ENCODE data around the gene FSIP2. TPM values are rescaled to one million over a fixed set of nuclear protein-coding genes. Genes with fewer than 3 reads are reported as not detected.

The FSIP2 gene
- total and polyA plus RNA-seq, 2 of the 8 experiments (the other 6 are each of a cell fraction or from before 2014, with no cell fraction given) = 0.47 to 1.4 TPM

- no peak overlapping the region for H3K14ac ChIP-seq (ENCODE audit: insufficient read length)
- no peak overlapping the region for H4K8ac ChIP-seq (ENCODE audit: extremely low read depth, insufficient read depth, low read length)
- H4K91ac ChIP-seq (replicated peaks; ENCODE audit: insufficient read length, low read length) = no peak overlapping the region
- no peak overlapping the region for H3K56ac ChIP-seq (replicated peaks; ENCODE audit: insufficient read length, low read depth, low read length)
- H3K79me2 ChIP-seq (ENCODE audit: control insufficient read depth in 1 of 2, insufficient read depth in 2 of 2, low read length in 2 of 2) = no peaks in the 10 kb centered on the region
- H3K18ac ChIP-seq (ENCODE audit: extremely low read depth, low read length) = no peak overlapping the region
- H2BK120ac ChIP-seq (replicated peaks; ENCODE audit: low read depth, low read length) = no peak overlapping the region
- POLR2A ChIA-PET (ENCODE audit: partially characterized antibody) = no interaction called here
- H3K79me1 ChIP-seq (ENCODE audit: low read depth, low read length) = no peaks in the 10 kb centered on the region
- no peak overlapping the region for H2AK5ac ChIP-seq (ENCODE audit: low read depth, low read length)
- H3K23me2 ChIP-seq (ENCODE audit: low read depth, low read length) = no peaks in the 10 kb centered on the region
- no peak overlapping the region for H3K4ac ChIP-seq (replicated peaks; ENCODE audit: insufficient read length, low read depth, low read length)
- H3K4me2 ChIP-seq (ENCODE audit: insufficient read depth in 1 of 2, low read depth in 2 of 2, low read length in 2 of 2) = no peak overlapping the region
- H3K9ac ChIP-seq (replicated peaks in 1 of 4; ENCODE audit: extremely low read depth in 1 of 4, low read depth in 3 of 4, low read length in 3 of 4) = no peak overlapping the region
- no peak overlapping the region for H3K4me3 ChIP-seq (ENCODE audit: extremely low read depth in 1 of 4, insufficient read depth in 2 of 4, low read depth in 3 of 4, low read length in 4 of 4)
- H2BK5ac ChIP-seq (ENCODE audit: low read depth, low read length) = no peak overlapping the region
- H3K23ac ChIP-seq (ENCODE audit: insufficient read length) = no peak overlapping the region
- no peak for TF ChIP-seq JUN (IDR thresholded peaks at IDR 0.05; ENCODE audit: low read depth, low read length)
- no peak for TF ChIP-seq TAF1 (IDR thresholded peaks at IDR 0.05; ENCODE audit: low read depth, low read length)
- no peak for TF ChIP-seq ATF3 (IDR thresholded peaks at IDR 0.05; ENCODE audit: insufficient read depth, low read depth, low read length)
- no peak for TF ChIP-seq TBP (IDR thresholded peaks at IDR 0.05; ENCODE audit: low read depth, low read length)
- TF ChIP-seq MAFK (IDR thresholded peaks at IDR 0.05; ENCODE audit: low read depth, low read length) = no peak
- TF ChIP-seq, protein P1, sequence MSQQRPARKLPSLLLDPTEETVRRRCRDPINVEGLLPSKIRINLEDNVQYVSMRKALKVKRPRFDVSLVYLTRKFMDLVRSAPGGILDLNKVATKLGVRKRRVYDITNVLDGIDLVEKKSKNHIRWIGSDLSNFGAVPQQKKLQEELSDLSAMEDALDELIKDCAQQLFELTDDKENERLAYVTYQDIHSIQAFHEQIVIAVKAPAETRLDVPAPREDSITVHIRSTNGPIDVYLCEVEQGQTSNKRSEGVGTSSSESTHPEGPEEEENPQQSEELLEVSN (IDR thresholded peaks at IDR 0.05) = no peak
- no peak for TF ChIP-seq BCL11A (IDR thresholded peaks at IDR 0.05; ENCODE audit: low read depth in 2 of 2, low read length in 2 of 2)
- no peak for TF ChIP-seq RBBP5 (IDR thresholded peaks at IDR 0.05; ENCODE audit: borderline replicate concordance, low read depth, low read length)
- TF ChIP-seq POLR2A (IDR thresholded peaks at IDR 0.05; ENCODE audit: control extremely low read depth in 1 of 2, low read depth in 2 of 2, low read length in 2 of 2) = no peak
- TF ChIP-seq SIX5 (IDR thresholded peaks at IDR 0.05; ENCODE audit: low read depth, low read length) = no peak
- no peak for TF ChIP-seq ZNF274 (IDR thresholded peaks at IDR 0.05; ENCODE audit: borderline replicate concordance, extremely low read depth, low read length)
- no peak for TF ChIP-seq SP1 (IDR thresholded peaks at IDR 0.05; ENCODE audit: low read depth, low read length)
- TF ChIP-seq JUND (IDR thresholded peaks at IDR 0.05; ENCODE audit: low read length) = no peak
- H2BK12ac ChIP-seq (ENCODE audit: low read depth, low read length) = no peak overlapping the region
- CTCF ChIA-PET (ENCODE audit: partially characterized antibody) = no interaction called here
- no peak for DNase-seq (ENCODE audit: low read depth in 1 of 2, low spot score in 2 of 2)
- FAIRE-seq = no peak
- H3K27ac ChIP-seq (ENCODE audit: low read depth, low read length) = no peak overlapping the region
- no peaks in the 10 kb centered on the region for H3K9me3 ChIP-seq (ENCODE audit: insufficient read depth in 2 of 2, low read depth in 1 of 2, low read length in 1 of 2)
- 0 out of 7 replicates have a peak, but pooled peaks cover 0 to under 1% (median 0%) of the 10 kb centered on the region in 4 experiments for H3K4me1 ChIP-seq (replicated peaks in 1 of 4; ENCODE audit: control insufficient read depth in 3 of 4, insufficient read depth in 4 of 4, low read length in 3 of 4)
- 92% methylated on average over 2 of the region's 2 CpGs; no CpG with 5 or more reads in 1 of the 2 experiments for WGBS, 2 experiments (ENCODE audit: extremely low coverage in 1 of 2, insufficient coverage in 1 of 2, insufficient read length in 1 of 2, insufficient replicate concordance in 2 of 2, low coverage in 1 of 2, low lambda C conversion rate in 2 of 2, missing lambda C conversion rate in 1 of 2)
- no peak overlapping the region for H2BK15ac ChIP-seq (ENCODE audit: low read length)
- H3K36me3 ChIP-seq (ENCODE audit: control insufficient read depth in 2 of 4, insufficient read depth in 4 of 4, low read length in 3 of 4) = no peaks in the 10 kb centered on the region
- H4K5ac ChIP-seq (ENCODE audit: insufficient read length, low read depth, low read length) = no peak overlapping the region
- H2BK20ac ChIP-seq (ENCODE audit: low read length) = no peak overlapping the region
- no peaks in the 10 kb centered on the region for H3K27me3 ChIP-seq (replicated peaks in 1 of 4; ENCODE audit: control insufficient read depth in 3 of 4, extremely low read depth in 1 of 4, insufficient read depth in 3 of 4, low read length in 3 of 4)
- no peak overlapping the region for H2AFZ ChIP-seq (ENCODE audit: low read length)
- H4K20me1 ChIP-seq (replicated peaks in 1 of 2; ENCODE audit: control insufficient read depth in 1 of 2, insufficient read depth in 2 of 2, low read length in 2 of 2) = no peaks in the 10 kb centered on the region
Measured at GRCh38 chr2:185695711-185696235, 42.8 kb upstream of the FSIP2 start.

All from H1 (cell line).